C4-2B (cell line): ENCODE results near the gene EML2.

Experiments used
- H3K27ac ChIP-seq: fragments of 450-650 bp; 2 replicates; pipeline ENCODE4 v1.5.1; 2017
- CTCF ChIP-seq: fragments of 450-650 bp; conservative IDR thresholded peaks from 2 replicates; pipeline ENCODE4 v1.5.1; 2017; ENCODE audit warnings: mild to moderate bottlenecking
- ZFX ChIP-seq: fragments of 450-650 bp; IDR thresholded peaks from 2 replicates; pipeline ENCODE4 v1.6.1; 2017

EML2 gene

GRCh38 chr19:45590300-45591003, 48.7 kb downstream of the EML2 start:
- TF ChIP-seq CTCF = no peak
- TF ChIP-seq ZFX = no peak
- H3K27ac ChIP-seq = peak overlapping the region; percentile 8; the same call in 1 of the 2 replicates

- H3K27ac ChIP-seq = no peak overlapping the region
- no peak for TF ChIP-seq ZFX
Measured at GRCh38 chr19:45589768-45590167, 49.4 kb downstream of the EML2 start.

GRCh38 chr19:45587873-45588272, 51.3 kb downstream of the EML2 start:
- H3K27ac ChIP-seq = no peak overlapping the region
- TF ChIP-seq ZFX (no peak), CTCF (no peak)

- peak overlapping the region; percentile 85 for H3K27ac ChIP-seq
- TF ChIP-seq ZFX (no peak), CTCF (no peak)
Measured at GRCh38 chr19:45585158-45585577, 54.0 kb downstream of the EML2 start.

- peak within 1 kb of the TSS; percentile 85 for H3K27ac ChIP-seq
- no peak for TF ChIP-seq CTCF
- no peak for TF ChIP-seq ZFX
Measured at GRCh38 chr19:45584332-45585157, 54.7 kb downstream of the EML2 start, which contains the start of gene OPA3. Gene OPA3 (minus strand): TSS chr19:45584802. CDS start chr19:45584764, 38 bp downstream.

GRCh38 chr19:45581576-45581975, 57.6 kb downstream of the EML2 start:
- no peak overlapping the region for H3K27ac ChIP-seq
- TF ChIP-seq ZFX = no peak
- no peak for TF ChIP-seq CTCF

- no peak overlapping the region for H3K27ac ChIP-seq
- TF ChIP-seq CTCF = no peak
- TF ChIP-seq ZFX = no peak
Measured at GRCh38 chr19:45578861-45579260, 60.3 kb downstream of the EML2 start.
